AG04450 (cell line): ENCODE results near the gene KLHL7. TPM values are rescaled to one million over a fixed set of nuclear protein-coding genes. Genes with fewer than 3 reads are reported as not detected.

Source experiments
- CTCF ChIA-PET: fragments of 300-600, 350-600 bp; formaldehyde crosslinking; extraction: SDS; loops from one replicate; lab custom pipeline; 2022; ENCODE audit warnings: antibody characterized with exemption, inconsistent platforms; lab: Charles Lee
- POLR2A ChIA-PET: fragments of 350-600 bp; formaldehyde crosslinking; extraction: SDS; loops from one replicate; lab custom pipeline; 2021; ENCODE audit warnings: antibody characterized with exemption, inconsistent platforms; lab: Yijun Ruan, JAX
- DNase-seq: peaks from one replicate; pipeline ENCODE4 v3.0.0-alpha.2; 2011; ENCODE audit warnings: low read depth, low spot score
- H3K27ac ChIP-seq: one replicate; pipeline ENCODE4 v1.5.1; 2012; ENCODE audit warnings: low read depth, low read length, control low read depth
- H3K27me3 ChIP-seq: one replicate; pipeline ENCODE4 v1.6.0; 2012; ENCODE audit warnings: low read length; ENCODE audit not compliant: control insufficient read depth, insufficient read depth
- H3K4me3 ChIP-seq: 2 replicates; pipeline ENCODE4 v1.5.1; 2011; ENCODE audit warnings: mild to moderate bottlenecking, low read depth, low read length, control low read depth
- H3K9me3 ChIP-seq: 2 replicates; pipeline ENCODE4 v1.5.1; 2012; ENCODE audit warnings: low read length; ENCODE audit not compliant: control insufficient read depth, insufficient read depth
- polyA plus RNA-seq: library from polyadenylated mRNA; depleted of rRNA; stranded (reverse); fragments of >200 nt; gene quantifications from 2 replicates; pipeline ENCODE4 v1.2.3, GENCODE V29; 2011
- TF ChIP-seq, protein P1 (sequence below): IDR thresholded peaks from 2 replicates; pipeline ENCODE4 v1.5.1; 2011; ENCODE audit warnings: low read depth, low read length, control low read depth, inconsistent platforms

The KLHL7 gene
- polyA plus RNA-seq, 1 experiment = 53.7 TPM

DNA sequence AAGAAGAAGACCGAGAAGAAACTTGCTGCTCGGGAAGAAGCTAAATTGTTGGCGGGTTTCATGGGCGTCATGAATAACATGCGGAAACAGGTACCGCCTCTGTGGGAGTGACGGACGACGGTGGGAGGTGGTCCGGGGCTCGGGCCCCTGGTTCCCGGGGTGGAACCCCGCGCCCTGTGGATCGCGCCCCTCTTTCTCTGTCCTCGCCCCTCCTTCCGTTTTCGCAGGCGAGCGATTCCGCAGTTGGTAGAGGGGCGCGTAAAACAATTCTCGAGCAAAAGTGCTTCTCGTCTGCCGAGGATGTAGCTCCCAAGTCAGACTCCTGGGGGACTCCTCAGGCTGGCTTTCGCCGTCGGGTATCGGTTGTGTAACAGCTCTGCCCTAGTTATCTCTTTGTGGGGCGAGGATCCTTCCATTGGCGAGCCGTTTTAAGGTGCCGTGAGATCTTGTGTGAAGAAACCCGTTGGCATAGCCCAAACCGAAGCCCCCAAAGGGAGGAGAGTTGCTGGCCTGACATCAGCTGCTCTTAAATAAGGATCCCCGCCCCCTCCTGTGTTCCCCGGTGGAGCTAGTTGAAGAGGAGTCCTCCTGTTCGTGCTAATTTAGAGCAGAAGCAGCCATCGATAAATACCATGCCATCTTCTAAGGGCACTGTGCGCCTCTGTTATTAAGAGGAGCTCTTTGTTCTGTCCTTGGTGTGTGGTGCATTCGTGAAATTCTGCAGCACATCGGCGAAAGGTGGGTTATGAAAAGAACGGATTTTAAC lies 655 bp downstream of the KLHL7 start:
- Histone ChIP-seq H3K27me3 (no peaks in the 10 kb centered on the region), H3K4me3 (peak overlapping the region; percentile 92), H3K9me3 (peaks cover 4% of the 10 kb centered on the region; the same call in 1 of the 2 replicates), H3K27ac (peak overlapping the region; percentile 89)
- POLR2A ChIA-PET = interaction anchor here (0.7 to 1.9 kb wide), 6 partner anchors 9 to 95 kb away, joined by 3 to 7 read pairs (median 4); no protein-coding TSS in a partner anchor
- CTCF ChIA-PET = interaction anchor here (0.7 to 1.9 kb wide), 8 partner anchors 9 to 546 kb away, joined by 3 to 16 read pairs (median 6); no protein-coding TSS in a partner anchor
- no peak for DNase-seq
- TF ChIP-seq, protein P1, sequence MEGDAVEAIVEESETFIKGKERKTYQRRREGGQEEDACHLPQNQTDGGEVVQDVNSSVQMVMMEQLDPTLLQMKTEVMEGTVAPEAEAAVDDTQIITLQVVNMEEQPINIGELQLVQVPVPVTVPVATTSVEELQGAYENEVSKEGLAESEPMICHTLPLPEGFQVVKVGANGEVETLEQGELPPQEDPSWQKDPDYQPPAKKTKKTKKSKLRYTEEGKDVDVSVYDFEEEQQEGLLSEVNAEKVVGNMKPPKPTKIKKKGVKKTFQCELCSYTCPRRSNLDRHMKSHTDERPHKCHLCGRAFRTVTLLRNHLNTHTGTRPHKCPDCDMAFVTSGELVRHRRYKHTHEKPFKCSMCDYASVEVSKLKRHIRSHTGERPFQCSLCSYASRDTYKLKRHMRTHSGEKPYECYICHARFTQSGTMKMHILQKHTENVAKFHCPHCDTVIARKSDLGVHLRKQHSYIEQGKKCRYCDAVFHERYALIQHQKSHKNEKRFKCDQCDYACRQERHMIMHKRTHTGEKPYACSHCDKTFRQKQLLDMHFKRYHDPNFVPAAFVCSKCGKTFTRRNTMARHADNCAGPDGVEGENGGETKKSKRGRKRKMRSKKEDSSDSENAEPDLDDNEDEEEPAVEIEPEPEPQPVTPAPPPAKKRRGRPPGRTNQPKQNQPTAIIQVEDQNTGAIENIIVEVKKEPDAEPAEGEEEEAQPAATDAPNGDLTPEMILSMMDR = peak; percentile 30

DNA sequence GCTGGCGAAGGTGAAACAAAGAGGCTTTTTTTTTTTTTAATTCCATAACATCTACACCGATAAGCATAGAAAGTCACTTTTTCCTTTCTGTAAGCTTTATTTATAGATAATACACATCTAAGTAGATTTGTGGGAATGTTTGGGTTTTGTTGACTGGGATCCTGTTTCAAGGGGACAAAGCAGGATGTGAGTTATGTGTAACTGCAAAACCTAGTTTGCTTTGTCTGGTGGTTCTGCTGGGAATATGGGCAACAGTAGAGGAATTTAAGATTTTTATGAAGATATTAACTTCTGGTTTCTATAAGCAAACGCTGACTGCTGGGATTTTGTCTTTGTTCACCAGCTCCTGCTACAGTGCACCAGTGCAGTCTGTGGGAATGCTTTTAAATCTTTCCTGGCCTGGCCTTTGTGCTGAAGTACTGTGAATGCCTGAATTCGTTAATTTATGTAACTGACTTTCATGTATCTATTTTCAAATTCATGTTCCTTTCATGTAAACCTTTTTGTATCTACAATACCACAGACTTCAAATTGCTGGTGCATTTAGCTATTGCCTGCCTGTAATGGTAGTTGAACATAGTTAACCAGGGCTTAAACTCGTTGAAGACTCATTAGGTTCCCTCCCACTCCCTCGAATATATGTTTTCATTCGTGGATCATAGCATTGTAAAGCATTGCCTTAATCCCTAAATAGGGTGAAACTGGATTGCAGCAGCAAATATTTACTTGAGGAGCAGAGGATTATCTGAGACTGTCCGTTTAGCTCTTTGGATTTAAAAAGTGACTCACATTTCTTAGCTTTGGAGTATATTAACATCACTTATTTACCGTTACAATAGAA lies 1.5 kb downstream of the KLHL7 start:
- H3K27me3 ChIP-seq = no peaks in the 10 kb centered on the region
- POLR2A ChIA-PET = interaction anchor here (0.7 to 1.9 kb wide), 5 partner anchors 8 to 96 kb away, joined by 3 to 7 read pairs (median 4); no protein-coding TSS in a partner anchor
- DNase-seq = no peak

GRCh38 chr7:23107781-23108180 lies 2.2 kb downstream of the KLHL7 start:
- H3K4me3 ChIP-seq = peak overlapping the region; percentile 92
- CTCF ChIA-PET = interaction anchor here (1.7 kb wide), 1 partner anchor 154 kb away, joined by 6 read pairs; no protein-coding TSS in a partner anchor
- peaks cover 4% of the 10 kb centered on the region; the same call in 1 of the 2 replicates for H3K9me3 ChIP-seq
- POLR2A ChIA-PET = interaction anchor here (1.3 kb wide), 1 partner anchor 22 kb away, joined by 4 read pairs; no protein-coding TSS in a partner anchor
- no peak for DNase-seq
- no peaks in the 10 kb centered on the region for H3K27me3 ChIP-seq
- no peak overlapping the region for H3K27ac ChIP-seq
- TF ChIP-seq, protein P1 = no peak

More for the DNA sequence above, 1.5 kb downstream of the KLHL7 start:
- CTCF ChIA-PET = interaction anchor here (0.7 to 1.9 kb wide), 7 partner anchors 8 to 547 kb away, joined by 3 to 16 read pairs (median 7); no protein-coding TSS in a partner anchor
- Histone ChIP-seq H3K4me3 (peak overlapping the region; percentile 92), H3K9me3 (peaks cover 4% of the 10 kb centered on the region; the same call in 1 of the 2 replicates), H3K27ac (peak overlapping the region; percentile 89)
- TF ChIP-seq, protein P1 = no peak

GRCh38 chr7:23108995-23109394 lies 3.4 kb downstream of the KLHL7 start:
- POLR2A ChIA-PET = no interaction called here
- Histone ChIP-seq H3K4me3 (no peak overlapping the region), H3K27me3 (no peaks in the 10 kb centered on the region), H3K9me3 (peaks cover 4% of the 10 kb centered on the region; the same call in 1 of the 2 replicates), H3K27ac (no peak overlapping the region)
- CTCF ChIA-PET = interaction anchor here (0.7 to 0.8 kb wide), 2 partner anchors 23 kb away, joined by 3 read pairs; no protein-coding TSS in a partner anchor
- TF ChIP-seq, protein P1 = no peak
- no peak for DNase-seq
